Lung (tissue), 12 donors: ENCODE results near the gene SELENOF. TPM values are rescaled to one million over a fixed set of nuclear protein-coding genes. Genes with fewer than 3 reads are reported as not detected.

ENCODE experiments used
- ATAC-seq: fragments of 200-7000 bp; cut with Tn5 transposase; one replicate; pipeline ENCODE4 v1.9.1; 2020; ENCODE audit warnings: moderate number of reproducible peaks; ENCODE audit not compliant: insufficient read depth, low FRiP score
- DNase-seq, 3 donors: peaks; one replicate each; pipeline ENCODE4 v3.0.0-alpha.2; 2013 to 2017
- H3K27ac ChIP-seq, 2 donors: one replicate each; pipeline ENCODE4 v1.5.1; 2013; ENCODE audit warnings: mild to moderate bottlenecking in 2 of 2, moderate library complexity in 2 of 2, control low read depth in 1 of 2, inconsistent platforms in 1 of 2, low read depth in 1 of 2, low read length in 1 of 2
- H3K27me3 ChIP-seq, 3 donors: one replicate each; pipeline ENCODE4 v1.5.1; 2013; ENCODE audit warnings: low read length in 2 of 3; ENCODE audit not compliant: control insufficient read depth in 3 of 3, insufficient read depth in 3 of 3
- H3K36me3 ChIP-seq, 4 donors: one replicate each; pipeline ENCODE4 v1.5.1; 2013; ENCODE audit warnings: low read length in 4 of 4, mild to moderate bottlenecking in 1 of 4, moderate library complexity in 1 of 4; ENCODE audit not compliant: control insufficient read depth in 4 of 4, insufficient read depth in 4 of 4
- H3K4me1 ChIP-seq, 5 donors: one replicate each; pipeline ENCODE4 v1.5.1; 2013; ENCODE audit warnings: low read length in 5 of 5, mild to moderate bottlenecking in 2 of 5, moderate library complexity in 1 of 5; ENCODE audit not compliant: control insufficient read depth in 5 of 5, insufficient read depth in 5 of 5
- H3K4me3 ChIP-seq: one replicate; pipeline ENCODE4 v1.5.1; 2013; ENCODE audit warnings: mild to moderate bottlenecking, control low read depth, moderate library complexity
- H3K9ac ChIP-seq, 2 donors: one replicate each; pipeline ENCODE4 v1.5.1; 2013; ENCODE audit warnings: low read length in 2 of 2, control low read depth in 1 of 2; ENCODE audit not compliant: insufficient read depth in 1 of 2
- H3K9me3 ChIP-seq, 4 donors: one replicate each; pipeline ENCODE4 v1.5.1; 2013; ENCODE audit warnings: low read length in 3 of 4, mild to moderate bottlenecking in 1 of 4, moderate library complexity in 1 of 4; ENCODE audit not compliant: control insufficient read depth in 4 of 4, insufficient read depth in 3 of 4
- CTCF ChIP-seq: IDR thresholded peaks from 2 replicates; pipeline ENCODE4 v1.5.1; 2012; ENCODE audit warnings: mild to moderate bottlenecking; ENCODE audit errors: control extremely low read depth, extremely low read depth
- WGBS, 2 donors: extraction: QIAGEN DNeasy Blood & Tissue Kit; methylation state at CpG; one replicate each; pipeline ENCODE4 v1.1.7; 2013; 5-methylcytosine and 5-hydroxymethylcytosine counted together
- polyA plus RNA-seq, 2 donors: library from polyadenylated mRNA; stranded (reverse); fragments of 200-250 nt; gene quantifications; one replicate each; pipeline ENCODE4 v1.2.1, GENCODE V29; 2013
- total RNA-seq, 2 donors: library from RNA; depleted of rRNA in 1 of 2; stranded (reverse); fragments of >200 nt in 1 of 2; gene quantifications; one replicate each; pipeline ENCODE4 v1.2.1, GENCODE V29; 2014 to 2021
- donor health status: control.
- donor health status: control.
- donor health status: Bipolar disorder and iron deficiency.
- donor health status: healthy.
- donor health status: DM: yes; HTN: yes; CAD: no.

Gene SELENOF
- total and polyA plus RNA-seq, 4 donors, result 132 to 240 (median 207) TPM

GRCh38 chr1:86950712-86951419 lies 36.9 kb upstream of the SELENOF start:
- Histone ChIP-seq H3K9me3 (no peaks in the 10 kb centered on the region), H3K27ac (no peak overlapping the region), H3K9ac (peak overlapping the region in 1 of 2 donors; percentile 34), H3K27me3 (no peaks in the 10 kb centered on the region), H3K4me3 (no peak overlapping the region), H3K4me1 (peaks cover 1 to 44% (median 15%) of the 10 kb centered on the region in 5 donors), H3K36me3 (no peaks in the 10 kb centered on the region)
- DNase-seq (peak in 2 of 3 donors; percentile 45 to 60), ATAC-seq (no peak)
- WGBS, 2 donors, result 84% methylated on average over 5 of the region's 5 CpGs
- no peak for TF ChIP-seq CTCF

- Histone ChIP-seq H3K9ac (no peak overlapping the region), H3K4me1 (peaks cover 0 to 44% (median 15%) of the 10 kb centered on the region in 5 donors), H3K27me3 (no peaks in the 10 kb centered on the region), H3K4me3 (no peak overlapping the region), H3K9me3 (no peaks in the 10 kb centered on the region), H3K36me3 (no peaks in the 10 kb centered on the region), H3K27ac (no peak overlapping the region)
- TF ChIP-seq CTCF, result no peak
- DNase-seq (peak; percentile 71 to 90 (median 80)), ATAC-seq (no peak)
- whole genome bisulfite sequencing, 2 donors, result 79 to 82% methylated on average over 5 of the region's 5 CpGs
These were observed 34.3 kb upstream of the SELENOF start for GRCh38 chr1:86948212-86948611.

GRCh38 chr1:86942743-86943142 lies 28.8 kb upstream of the SELENOF start:
- H3K27ac ChIP-seq, result no peak overlapping the region
- H3K4me3 ChIP-seq, result no peak overlapping the region
- no peak for ATAC-seq
- no peak for TF ChIP-seq CTCF
- H3K9me3 ChIP-seq, result no peaks in the 10 kb centered on the region
- H3K4me1 ChIP-seq, result peaks cover 0 to 43% (median 2%) of the 10 kb centered on the region in 5 donors
- DNase-seq, result no peak
- H3K27me3 ChIP-seq, result no peaks in the 10 kb centered on the region
- no peak overlapping the region for H3K9ac ChIP-seq
- H3K36me3 ChIP-seq, result no peaks in the 10 kb centered on the region
